Measurements from ENCODE around the gene NTSR1.

The NTSR1 gene

DNA sequence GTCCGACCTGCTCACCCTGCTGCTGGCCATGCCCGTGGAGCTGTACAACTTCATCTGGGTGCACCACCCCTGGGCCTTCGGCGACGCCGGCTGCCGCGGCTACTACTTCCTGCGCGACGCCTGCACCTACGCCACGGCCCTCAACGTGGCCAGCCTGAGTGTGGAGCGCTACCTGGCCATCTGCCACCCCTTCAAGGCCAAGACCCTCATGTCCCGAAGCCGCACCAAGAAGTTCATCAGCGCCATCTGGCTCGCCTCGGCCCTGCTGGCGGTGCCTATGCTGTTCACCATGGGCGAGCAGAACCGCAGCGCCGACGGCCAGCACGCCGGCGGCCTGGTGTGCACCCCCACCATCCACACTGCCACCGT lies 885 bp downstream of the NTSR1 start:
- no peak for DNase-seq (ENCODE audit: low spot score)

DNA sequence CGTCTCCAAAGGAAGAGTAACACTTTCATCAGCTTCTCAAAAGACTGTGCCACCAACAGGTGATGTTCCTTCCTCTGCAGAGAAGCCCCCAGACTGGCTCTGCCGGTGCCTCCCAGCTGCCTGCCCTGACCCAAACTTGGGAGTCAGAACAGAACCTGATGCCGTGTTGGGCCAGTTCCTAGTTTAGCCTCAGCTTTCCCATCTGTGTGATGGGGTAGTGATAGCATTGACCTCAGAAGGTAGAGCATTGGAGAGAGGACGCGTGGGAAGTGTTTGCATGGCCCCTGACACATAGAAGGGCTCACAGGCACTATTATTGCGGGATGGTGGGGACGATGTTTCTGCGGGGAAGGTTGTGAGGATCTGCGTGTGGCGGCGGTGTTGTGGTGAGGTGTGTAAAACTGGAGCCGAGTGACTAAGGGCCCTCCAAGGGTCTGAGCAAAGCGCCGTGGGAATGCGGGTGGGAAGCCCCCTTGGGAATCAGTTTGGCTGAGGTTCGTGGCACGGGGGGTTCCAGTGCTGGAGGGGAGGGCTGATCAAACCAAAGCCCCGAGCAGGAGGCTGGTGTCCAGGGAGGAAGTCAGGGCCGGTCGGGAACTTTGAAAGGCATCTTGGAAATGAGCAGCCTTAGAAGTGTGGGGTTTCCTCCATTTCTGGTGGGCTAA lies 1.7 kb downstream of the NTSR1 start:
- DNase-seq (ENCODE audit: low spot score) = no peak

GRCh38 chr20:62710886-62711702 lies 2.5 kb downstream of the NTSR1 start:
- DNase-seq (ENCODE audit: low spot score) = no peak

GRCh38 chr20:62711703-62712101 lies 3.1 kb downstream of the NTSR1 start:
- DNase-seq (ENCODE audit: low spot score) = no peak

GRCh38 chr20:62712606-62713005 lies 4.0 kb downstream of the NTSR1 start:
- DNase-seq (ENCODE audit: low spot score) = no peak

DNA sequence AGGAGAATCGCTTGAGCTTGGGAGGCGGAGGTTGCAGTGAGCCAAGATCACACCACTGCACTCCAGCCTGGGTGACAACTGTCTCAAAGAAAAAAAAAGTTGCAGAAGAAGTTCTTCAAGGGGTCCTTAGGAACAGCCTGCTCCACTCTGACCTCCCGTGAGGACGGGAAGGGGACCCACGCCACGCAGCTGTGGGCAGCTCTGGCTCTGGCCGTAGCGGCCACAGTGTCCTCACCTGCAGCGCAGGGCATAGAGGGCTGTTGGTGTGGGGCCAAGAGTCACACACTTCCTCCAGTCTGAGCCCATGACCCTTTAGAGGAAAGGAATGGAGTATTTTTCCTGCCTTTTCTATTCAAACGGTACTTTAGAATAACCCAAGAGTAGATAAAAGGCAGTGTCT lies 5.4 kb downstream of the NTSR1 start:
- no peak for DNase-seq (ENCODE audit: low spot score)

- no peak for DNase-seq (ENCODE audit: low spot score)
These were observed 6.2 kb downstream of the NTSR1 start for GRCh38 chr20:62714799-62715198.

- no peak for DNase-seq (ENCODE audit: low spot score)
These were observed 6.6 kb downstream of the NTSR1 start for GRCh38 chr20:62715201-62715600.

GRCh38 chr20:62716198-62716940 lies 7.7 kb downstream of the NTSR1 start:
- no peak for DNase-seq (ENCODE audit: low spot score)

- DNase-seq (ENCODE audit: low spot score) = no peak
These were observed 8.3 kb downstream of the NTSR1 start for GRCh38 chr20:62716941-62717310.

DNA sequence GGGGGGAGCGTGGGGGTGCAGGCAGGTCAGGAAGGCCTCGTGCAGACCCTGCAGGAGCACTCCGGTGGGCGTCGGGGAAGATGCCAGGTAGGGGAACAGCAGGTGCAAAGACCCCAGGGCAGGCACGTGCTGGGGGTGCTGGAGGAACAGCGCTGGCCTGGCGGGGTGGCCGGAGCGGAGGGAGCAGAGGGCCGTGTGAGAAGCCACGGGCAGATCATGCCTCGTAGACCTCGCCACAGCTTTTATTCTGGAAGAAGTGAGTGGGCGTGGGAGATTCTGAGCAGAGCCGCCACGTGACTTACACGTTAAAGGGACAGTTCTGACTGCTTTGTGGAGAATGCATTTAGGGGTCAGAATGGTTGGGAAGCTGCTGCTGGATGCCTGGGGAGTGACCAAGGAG lies 9.3 kb downstream of the NTSR1 start:
- no peak for DNase-seq (ENCODE audit: low spot score)

- no peak for DNase-seq (ENCODE audit: low spot score)
These were observed 9.9 kb downstream of the NTSR1 start for GRCh38 chr20:62718546-62718945.

DNA sequence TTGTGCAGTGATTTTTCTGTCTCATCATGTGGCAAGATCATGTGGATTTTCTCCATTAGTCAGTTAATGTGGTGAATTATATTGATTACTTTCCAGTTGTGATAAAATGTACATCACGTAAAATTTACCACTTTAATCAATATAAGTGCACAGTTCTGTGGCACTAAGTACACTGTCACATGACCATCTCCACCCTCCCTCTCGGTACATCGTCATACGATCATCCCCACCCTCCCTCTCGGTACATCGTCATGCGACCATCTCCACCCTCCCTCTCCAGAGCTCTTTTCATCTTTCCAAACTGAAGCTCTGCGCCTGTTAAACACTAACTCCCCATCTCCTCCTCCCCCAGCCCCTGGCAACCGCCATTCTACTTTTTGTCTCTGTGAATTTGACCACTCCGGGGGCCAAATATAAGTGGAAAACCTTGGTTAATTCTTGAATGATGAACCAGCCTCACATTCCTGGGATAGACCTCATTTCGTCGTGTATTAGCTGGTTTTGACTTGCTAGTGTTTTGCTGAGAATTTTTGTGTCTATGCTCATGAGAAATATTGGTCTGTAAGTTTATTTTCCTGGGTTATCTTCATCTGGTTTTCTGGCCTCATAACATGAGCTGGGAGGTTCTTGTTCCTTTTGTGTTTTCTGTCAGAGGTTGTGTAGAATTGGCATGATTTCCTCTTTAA lies 10.8 kb downstream of the NTSR1 start:
- DNase-seq (ENCODE audit: low spot score) = no peak

DNA sequence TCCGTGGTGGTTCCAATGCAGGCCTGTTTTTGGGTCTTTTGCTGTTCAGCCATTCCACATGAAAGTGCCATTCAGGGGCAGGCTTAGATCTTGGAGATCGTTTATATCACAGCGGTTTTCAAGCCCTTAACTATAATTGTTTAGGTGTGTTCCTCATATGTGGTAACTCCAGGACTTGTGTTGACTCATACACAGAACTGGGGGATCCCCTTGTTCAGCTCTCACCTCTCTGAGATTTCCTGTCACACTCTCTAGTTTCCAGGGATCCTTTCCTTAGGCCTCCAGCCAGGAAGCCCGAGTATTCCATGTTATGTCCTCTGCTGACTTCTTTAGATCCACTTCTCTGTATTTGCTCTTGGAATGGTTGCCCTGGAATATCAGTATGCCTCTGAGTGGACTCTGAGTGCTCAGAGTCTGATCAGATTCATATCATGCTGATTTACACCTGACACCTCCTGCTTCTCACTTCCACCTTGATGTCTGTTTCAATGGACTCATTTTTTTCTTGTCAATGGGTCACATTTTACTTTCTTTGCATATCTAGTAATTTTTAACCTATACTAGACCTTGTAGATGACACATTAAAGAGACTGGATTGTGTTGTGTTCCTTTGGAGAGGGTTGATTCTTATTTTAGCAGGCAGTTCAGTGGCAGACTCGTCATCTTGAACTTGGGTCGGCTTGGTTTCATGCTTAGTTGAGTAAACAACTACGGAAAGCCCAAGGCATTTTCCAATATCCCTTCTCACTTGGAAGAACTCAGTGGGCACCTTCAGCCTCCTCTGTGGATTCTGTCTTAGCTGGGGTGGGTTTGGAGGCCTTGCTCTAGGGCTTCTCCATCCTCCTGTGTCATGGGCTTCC lies 13.1 kb downstream of the NTSR1 start:
- DNase-seq (ENCODE audit: low spot score) = no peak

DNA sequence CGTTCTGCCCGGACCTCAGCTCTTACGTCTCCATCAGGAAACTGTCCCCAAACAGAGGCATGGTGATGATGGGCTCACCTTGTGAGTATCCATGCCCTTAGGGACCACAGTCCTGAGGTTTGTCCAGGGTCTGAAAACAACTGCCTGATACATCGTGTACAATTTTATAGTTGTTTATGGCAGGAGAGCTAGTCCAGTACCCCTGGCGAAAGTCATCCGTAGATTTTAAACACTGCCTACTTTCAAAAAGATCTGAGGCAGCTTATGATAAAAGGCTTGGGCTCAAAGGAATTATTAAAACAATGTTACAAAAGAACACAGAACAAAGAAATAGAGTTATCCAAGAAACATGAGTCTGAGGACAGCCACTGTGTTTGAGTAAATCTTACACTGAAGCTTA lies 14.0 kb downstream of the NTSR1 start:
- DNase-seq (ENCODE audit: low spot score) = no peak

- DNase-seq (ENCODE audit: low spot score) = no peak
These were observed 14.7 kb downstream of the NTSR1 start for GRCh38 chr20:62723351-62723750.

GRCh38 chr20:62723768-62724450 lies 15.3 kb downstream of the NTSR1 start:
- DNase-seq (ENCODE audit: low spot score) = no peak

DNA sequence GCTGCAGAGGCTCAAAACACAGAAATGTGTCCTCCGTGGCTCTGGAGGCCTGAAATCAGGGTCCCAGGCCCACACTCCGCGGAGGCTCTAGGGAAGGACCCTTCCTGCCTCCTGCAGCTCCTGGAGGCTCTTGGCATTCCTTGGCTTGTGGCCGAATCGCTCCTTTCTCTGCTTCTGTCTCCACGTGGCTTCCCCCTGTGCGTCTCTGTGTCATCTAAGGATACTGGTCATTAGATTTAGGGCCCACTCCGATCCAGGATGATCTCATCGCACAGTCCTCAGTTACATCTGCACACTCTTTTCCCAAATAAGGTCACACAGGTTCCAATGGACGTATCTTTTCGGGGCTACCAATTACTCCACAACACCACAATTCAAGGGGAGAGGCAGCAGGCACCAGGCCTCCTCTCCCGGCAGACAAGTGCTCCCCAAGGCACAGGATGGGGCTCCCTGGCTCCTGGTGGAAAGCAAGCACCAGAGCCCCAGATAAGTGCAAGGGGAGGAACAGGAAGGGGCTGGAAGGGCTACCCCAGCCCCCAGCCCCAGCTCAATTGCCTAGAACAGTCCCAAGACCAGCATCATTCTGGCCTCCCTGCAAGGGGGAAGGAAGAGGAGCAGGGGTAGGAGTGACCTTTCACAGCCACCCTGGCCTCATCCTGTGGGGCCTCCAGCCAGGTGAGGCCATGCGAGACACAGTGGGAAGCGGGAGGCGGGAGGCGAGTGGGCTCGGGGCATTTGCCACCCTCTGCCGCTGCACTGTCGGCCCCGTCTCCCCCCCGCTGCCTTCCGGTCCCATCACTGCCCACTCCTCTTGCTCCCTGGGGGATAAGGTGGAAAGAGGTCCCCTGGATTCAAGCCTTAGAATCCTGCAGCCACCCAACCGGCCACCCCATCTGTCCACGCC lies 16.3 kb downstream of the NTSR1 start:
- DNase-seq (ENCODE audit: low spot score) = no peak

DNA sequence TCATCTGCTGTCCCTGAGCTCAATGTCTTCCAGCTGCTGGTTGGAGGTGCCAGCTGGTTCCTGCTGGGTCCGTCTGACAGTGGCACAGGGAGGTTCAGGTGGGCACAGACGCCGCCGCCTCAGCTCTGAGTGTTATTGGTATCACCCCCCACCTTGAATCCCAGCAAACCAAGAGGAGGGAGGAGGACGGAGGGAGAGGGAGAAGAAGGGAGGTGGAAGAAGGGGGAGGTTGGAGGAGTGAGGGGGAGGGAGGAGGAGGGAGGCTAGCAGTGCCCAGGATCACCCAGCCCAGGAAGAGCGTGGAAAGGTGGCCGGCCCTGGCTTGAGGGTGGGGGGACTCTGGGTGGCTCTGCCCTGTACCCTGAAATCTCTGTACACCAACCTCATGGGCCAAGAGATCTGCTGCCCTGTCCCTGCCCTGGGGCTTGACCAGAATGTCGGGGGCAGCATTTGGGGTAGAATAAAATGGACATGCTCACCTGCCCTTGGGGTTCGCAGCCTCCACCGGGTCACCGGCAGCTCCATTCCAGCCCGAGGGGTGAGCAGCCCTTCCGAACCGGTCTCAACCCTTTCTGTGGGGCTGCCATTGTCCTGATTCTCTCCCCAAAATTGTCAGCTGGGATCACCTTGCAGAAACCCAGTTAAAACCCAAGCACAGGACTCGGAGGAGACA lies 17.1 kb downstream of the NTSR1 start:
- DNase-seq (ENCODE audit: low spot score) = no peak

Measured in ecto neural progenitor cell (in vitro differentiated cells).